A673 (cell line): ENCODE data around the gene FBXO31. TPM values are rescaled to one million over a fixed set of nuclear protein-coding genes. Genes with fewer than 3 reads are reported as not detected.
A peak's percentile ranks its signal among the peaks of the same experiment; 100 is the strongest.

ENCODE experiments used
- BruUV-seq: library from RNA; stranded (reverse); fragments of 400-500 nt; replicated peaks from 2 replicates; lab custom pipeline; 2021; lab: Mats Ljungman, UMichigan
- CTCF ChIA-PET: fragments of 300-600 bp; sonication (Branson Sonifier 250); formaldehyde crosslinking; loops from one replicate; lab custom pipeline; 2022; ENCODE audit warnings: antibody characterized with exemption; lab: Charles Lee
- POLR2A ChIA-PET: fragments of 300-600 bp; sonication (Branson Sonifier 250); formaldehyde crosslinking; loops from one replicate; lab custom pipeline; 2022; ENCODE audit warnings: antibody characterized with exemption; ENCODE audit not compliant: low non-redundant PET; lab: Charles Lee
- DNase-seq: peaks from one replicate; pipeline ENCODE4 v3.0.0-alpha.2; 2015; ENCODE audit warnings: low spot score
- H3K27ac ChIP-seq: fragments of 200-600 bp; sonication (generic); 2 replicates; pipeline ENCODE4 v1.5.1; 2016; ENCODE audit warnings: mixed run types, low read depth, mild to moderate bottlenecking, mixed read lengths, antibody characterized with exemption, low read length; ENCODE audit not compliant: poor library complexity, severe bottlenecking
- H3K27me3 ChIP-seq: fragments of 200-600 bp; sonication (generic); replicated peaks from 2 replicates; pipeline ENCODE4 v1.6.1; 2017; ENCODE audit warnings: mixed run types, low read depth, mild to moderate bottlenecking, mixed read lengths, antibody characterized with exemption, low read length; ENCODE audit not compliant: insufficient read depth, poor library complexity
- H3K36me3 ChIP-seq: fragments of 200-600 bp; sonication (generic); 2 replicates; pipeline ENCODE4 v1.6.1; 2016; ENCODE audit warnings: mixed run types, mild to moderate bottlenecking, mixed read lengths, antibody characterized with exemption, low read length; ENCODE audit not compliant: insufficient read depth, poor library complexity, severe bottlenecking
- H3K4me1 ChIP-seq: fragments of 200-600 bp; sonication (generic); 2 replicates; pipeline ENCODE4 v1.6.1; 2017; ENCODE audit warnings: mixed run types, mild to moderate bottlenecking, mixed read lengths, antibody characterized with exemption, low read length; ENCODE audit not compliant: insufficient read depth, poor library complexity, severe bottlenecking
- H3K4me3 ChIP-seq: fragments of 200-600 bp; sonication (generic); 2 replicates; pipeline ENCODE4 v1.5.1; 2016; ENCODE audit warnings: low read depth, mixed run types, mild to moderate bottlenecking, mixed read lengths, low read length; ENCODE audit not compliant: poor library complexity, severe bottlenecking
- H3K9me3 ChIP-seq: fragments of 200-600 bp; sonication (generic); 2 replicates; pipeline ENCODE4 v1.6.1; 2016; ENCODE audit warnings: mixed run types, low read depth, mild to moderate bottlenecking, mixed read lengths, antibody characterized with exemption, low read length; ENCODE audit not compliant: poor library complexity, severe bottlenecking
- CTCF ChIP-seq: fragments of 300-800, 200-600 bp; sonication (generic); conservative IDR thresholded peaks from 2 replicates; pipeline ENCODE4 v1.5.1; 2017; ENCODE audit warnings: low read depth, mild to moderate bottlenecking, antibody characterized with exemption, low read length, moderate library complexity, mixed read lengths
- EZH2 ChIP-seq: fragments of 200-600 bp; sonication (generic); IDR thresholded peaks from 2 replicates; pipeline ENCODE4 v1.6.1; 2017; ENCODE audit warnings: borderline replicate concordance, low read depth, mild to moderate bottlenecking, mixed read lengths, antibody characterized with exemption, low read length; ENCODE audit not compliant: poor library complexity, severe bottlenecking
- intact Hi-C: fragments of 100-400 bp; cut with micrococcal nuclease; formaldehyde crosslinking; loops from one replicate; pipeline ENCODE4 v1.10.0; 2022; ENCODE audit not compliant: unreplicated experiment
- total RNA-seq: library from RNA; stranded (reverse); gene quantifications from 2 replicates; pipeline ENCODE4 v1.2.3, GENCODE V29; 2021

Gene FBXO31
- total RNA-seq, 1 experiment from 2014 or later = 32.2 TPM

DNA sequence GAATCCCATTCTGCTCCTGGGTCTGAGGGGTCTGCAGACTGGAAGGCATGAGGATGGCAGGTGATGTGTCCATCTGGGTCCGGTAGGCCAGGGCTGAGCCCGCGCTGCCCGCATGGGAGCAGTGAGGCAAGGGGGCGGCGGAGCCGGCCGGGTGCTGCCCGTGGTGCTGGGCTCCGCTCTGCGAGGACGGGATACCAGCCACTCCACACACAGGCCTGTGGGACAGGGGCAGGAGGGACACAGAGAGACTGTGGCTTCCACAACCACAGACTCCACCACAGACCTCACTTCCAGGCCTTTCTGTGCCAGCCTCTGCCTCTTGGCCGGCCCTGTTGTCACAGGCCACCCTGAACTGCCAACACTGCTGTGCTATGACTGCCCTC is 33.9 kb upstream of the FBXO31 start:
- POLR2A ChIA-PET = no interaction called here
- no TSS peak for BruUV-seq

GRCh38 chr16:87416826-87417527 is 33.4 kb upstream of the FBXO31 start:
- intact Hi-C loops = loop anchor here (5.0 to 10.0 kb wide), 2 partner anchors 128 to 220 kb away; no protein-coding TSS in a partner anchor
- no peak overlapping the region for H3K4me3 ChIP-seq
- CTCF ChIA-PET = interaction anchor here (0.8 to 1.1 kb wide), 2 partner anchors 154 to 219 kb away, joined by 3 to 11 read pairs; no protein-coding TSS in a partner anchor
- H3K27ac ChIP-seq = no peak overlapping the region
- no TSS peak for BruUV-seq
- H3K27me3 ChIP-seq = no peaks in the 10 kb centered on the region
- H3K9me3 ChIP-seq = no peaks in the 10 kb centered on the region
- DNase-seq = peak; percentile 58
- POLR2A ChIA-PET = no interaction called here
- TF ChIP-seq CTCF = peak; percentile 68
- no peak for TF ChIP-seq EZH2
- no peaks in the 10 kb centered on the region for H3K4me1 ChIP-seq
- H3K36me3 ChIP-seq = peaks cover 35% of the 10 kb centered on the region

More for the DNA sequence above, 33.9 kb upstream of the FBXO31 start:
- Histone ChIP-seq H3K9me3 (no peaks in the 10 kb centered on the region), H3K36me3 (peaks cover 31% of the 10 kb centered on the region), H3K4me3 (no peak overlapping the region), H3K4me1 (no peaks in the 10 kb centered on the region), H3K27me3 (no peaks in the 10 kb centered on the region), H3K27ac (no peak overlapping the region)
- CTCF ChIA-PET = no interaction called here
- intact Hi-C loops = loop anchor here (5.0 to 10.0 kb wide), 2 partner anchors 127 to 220 kb away; no protein-coding TSS in a partner anchor
- DNase-seq = no peak
- TF ChIP-seq EZH2 (no peak), CTCF (no peak)

GRCh38 chr16:87415441-87415840 is 31.9 kb upstream of the FBXO31 start:
- CTCF ChIA-PET = no interaction called here
- DNase-seq = no peak

More at GRCh38 chr16:87415441-87415840, 31.9 kb upstream of the FBXO31 start:
- intact Hi-C loops = loop anchor here (5.0 to 10.0 kb wide), 2 partner anchors 129 to 222 kb away; no protein-coding TSS in a partner anchor
- Histone ChIP-seq H3K9me3 (no peaks in the 10 kb centered on the region), H3K4me3 (no peak overlapping the region), H3K36me3 (peaks cover 46% of the 10 kb centered on the region), H3K27ac (no peak overlapping the region), H3K4me1 (no peaks in the 10 kb centered on the region), H3K27me3 (no peaks in the 10 kb centered on the region)
- BruUV-seq = no TSS peak
- POLR2A ChIA-PET = no interaction called here
- TF ChIP-seq CTCF (no peak), EZH2 (no peak)
